ENCODE results near the gene P3H2. TPM values are rescaled to one million over a fixed set of nuclear protein-coding genes. Genes with fewer than 3 reads are reported as not detected.

P3H2 gene
- total RNA-seq, 2 donors from 2014 or later, result 5.1 to 5.4 TPM

- Histone ChIP-seq H3K27ac (no peak overlapping the region), H3K27me3 (no peaks in the 10 kb centered on the region), H3K9me3 (no peaks in the 10 kb centered on the region), H3K4me1 (peaks cover 0 to 6% of the 10 kb centered on the region in 2 donors), H3K36me3 (no peaks in the 10 kb centered on the region), H3K4me3 (no peak overlapping the region)
- TF ChIP-seq CTCF (IDR thresholded peaks at IDR 0.05), result no peak
- DNase-seq (ENCODE audit: low spot score), result no peak
Measured at GRCh38 chr3:190044142-190044541, 76.6 kb downstream of the P3H2 start.

GRCh38 chr3:190043741-190044140, 77.0 kb downstream of the P3H2 start:
- H3K4me1 ChIP-seq, result peaks cover 0 to 3% of the 10 kb centered on the region in 2 donors
- no peaks in the 10 kb centered on the region for H3K27me3 ChIP-seq
- no peak overlapping the region for H3K4me3 ChIP-seq
- no peak overlapping the region for H3K27ac ChIP-seq
- H3K9me3 ChIP-seq, result no peaks in the 10 kb centered on the region
- no peak for DNase-seq (ENCODE audit: low spot score)
- H3K36me3 ChIP-seq, result no peaks in the 10 kb centered on the region
- TF ChIP-seq CTCF (IDR thresholded peaks at IDR 0.05), result no peak

- Histone ChIP-seq H3K4me3 (no peak overlapping the region), H3K36me3 (no peaks in the 10 kb centered on the region), H3K4me1 (no peaks in the 10 kb centered on the region), H3K27ac (no peak overlapping the region), H3K9me3 (no peaks in the 10 kb centered on the region), H3K27me3 (no peaks in the 10 kb centered on the region)
- no peak for TF ChIP-seq CTCF (IDR thresholded peaks at IDR 0.05)
- DNase-seq (ENCODE audit: low spot score), result no peak
Measured at GRCh38 chr3:190042558-190042957, 78.1 kb downstream of the P3H2 start.

GRCh38 chr3:190041333-190042041, 79.2 kb downstream of the P3H2 start:
- no peaks in the 10 kb centered on the region for H3K9me3 ChIP-seq
- no peak for DNase-seq (ENCODE audit: low spot score)
- H3K27ac ChIP-seq, result no peak overlapping the region
- no peaks in the 10 kb centered on the region for H3K27me3 ChIP-seq
- no peaks in the 10 kb centered on the region for H3K36me3 ChIP-seq
- H3K4me3 ChIP-seq, result no peak overlapping the region
- TF ChIP-seq CTCF (IDR thresholded peaks at IDR 0.05), result no peak
- no peaks in the 10 kb centered on the region for H3K4me1 ChIP-seq

GRCh38 chr3:190040145-190040544, 80.6 kb downstream of the P3H2 start:
- no peak overlapping the region for H3K4me3 ChIP-seq
- H3K9me3 ChIP-seq, result no peaks in the 10 kb centered on the region
- H3K27ac ChIP-seq, result no peak overlapping the region
- no peaks in the 10 kb centered on the region for H3K4me1 ChIP-seq
- no peaks in the 10 kb centered on the region for H3K36me3 ChIP-seq
- DNase-seq (ENCODE audit: low spot score), result no peak
- no peaks in the 10 kb centered on the region for H3K27me3 ChIP-seq
- no peak for TF ChIP-seq CTCF (IDR thresholded peaks at IDR 0.05)

All from right atrium auricular region (tissue), 2 donors.